Thoracic aorta (tissue), 2 donors: Measurements from ENCODE around the gene JMJD4. TPM values are rescaled to one million over a fixed set of nuclear protein-coding genes. Genes with fewer than 3 reads are reported as not detected.

Experiments
- ATAC-seq: fragments of 150-250 bp; one replicate; pipeline ENCODE4 v1.8.0; 2017; ENCODE audit warnings: low read depth; ENCODE audit not compliant: insufficient number of reproducible peaks, low FRiP score
- DNase-seq: peaks from one replicate; pipeline ENCODE4 v3.0.0-alpha.2; 2020; ENCODE audit warnings: low spot score
- H3K27ac ChIP-seq, 2 donors: fragments of 200-600 bp; sonication (generic); 1 replicate in 1 of 2; 2 replicates in 1 of 2; pipeline ENCODE4 v1.5.1; 2016; ENCODE audit warnings: mild to moderate bottlenecking in 2 of 2, moderate library complexity in 2 of 2
- H3K27me3 ChIP-seq: fragments of 200-600 bp; sonication (generic); replicated peaks from 2 replicates; pipeline ENCODE4 v1.6.0; 2016; ENCODE audit warnings: mild to moderate bottlenecking; ENCODE audit not compliant: insufficient read depth
- H3K36me3 ChIP-seq: fragments of 200-600 bp; sonication (generic); one replicate; pipeline ENCODE4 v1.5.1; 2016
- H3K4me1 ChIP-seq, 2 donors: fragments of 200-600 bp; sonication (generic); 1 replicate in 1 of 2; 2 replicates in 1 of 2; pipeline versions ENCODE4 v1.5.1 to v1.6.0; 2016; ENCODE audit warnings: low read depth in 2 of 2, mild to moderate bottlenecking in 1 of 2; ENCODE audit not compliant: control insufficient read depth in 1 of 2
- H3K4me3 ChIP-seq: fragments of 200-600 bp; sonication (generic); 2 replicates; pipeline ENCODE4 v1.5.1; 2016; ENCODE audit warnings: mild to moderate bottlenecking
- H3K9me3 ChIP-seq: fragments of 200-600 bp; sonication (generic); 2 replicates; pipeline ENCODE4 v1.5.1; 2016
- CTCF ChIP-seq: fragments of 200-600 bp; sonication (generic); IDR thresholded peaks from one replicate; pipeline ENCODE4 v1.5.1; 2019; ENCODE audit warnings: antibody characterized with exemption
- total RNA-seq, 2 donors: library from RNA; depleted of rRNA; stranded (reverse); fragments of >200 nt; gene quantifications; one replicate each; pipeline versions ENCODE4 v1.1.0 to v1.2.3, GENCODE V29; 2016

Gene JMJD4
- total RNA-seq, 2 donors from 2014 or later, result 19.4 to 24.2 TPM

- Histone ChIP-seq H3K9me3 (no peaks in the 10 kb centered on the region), H3K27me3 (no peaks in the 10 kb centered on the region), H3K4me3 (no peak overlapping the region), H3K36me3 (peaks cover 20% of the 10 kb centered on the region), H3K4me1 (peaks cover 0 to 17% of the 10 kb centered on the region in 2 donors), H3K27ac (no peak overlapping the region)
- no peak for ATAC-seq
- no peak for DNase-seq
- TF ChIP-seq CTCF, result no peak
Measured at GRCh38 chr1:227771771-227772170, 36.7 kb upstream of the JMJD4 start.

GRCh38 chr1:227771326-227771725 lies 36.2 kb upstream of the JMJD4 start:
- H3K27ac ChIP-seq, result no peak overlapping the region
- no peak for TF ChIP-seq CTCF
- no peaks in the 10 kb centered on the region for H3K9me3 ChIP-seq
- H3K4me1 ChIP-seq, result peaks cover 0 to 17% of the 10 kb centered on the region in 2 donors
- peaks cover 22% of the 10 kb centered on the region for H3K36me3 ChIP-seq
- DNase-seq, result no peak
- ATAC-seq, result no peak
- H3K4me3 ChIP-seq, result no peak overlapping the region
- H3K27me3 ChIP-seq, result no peaks in the 10 kb centered on the region

GRCh38 chr1:227770812-227771211 lies 35.7 kb upstream of the JMJD4 start:
- Histone ChIP-seq H3K4me3 (no peak overlapping the region), H3K27ac (no peak overlapping the region), H3K4me1 (peaks cover 0 to 17% of the 10 kb centered on the region in 2 donors), H3K9me3 (no peaks in the 10 kb centered on the region), H3K36me3 (peaks cover 22% of the 10 kb centered on the region), H3K27me3 (no peaks in the 10 kb centered on the region)
- DNase-seq (no peak), ATAC-seq (no peak)
- no peak for TF ChIP-seq CTCF

- no peaks in the 10 kb centered on the region for H3K27me3 ChIP-seq
- no peak overlapping the region for H3K4me3 ChIP-seq
- DNase-seq (no peak), ATAC-seq (no peak)
- no peak overlapping the region for H3K27ac ChIP-seq
- peaks cover 22% of the 10 kb centered on the region for H3K36me3 ChIP-seq
- H3K9me3 ChIP-seq, result no peaks in the 10 kb centered on the region
- TF ChIP-seq CTCF, result no peak
- H3K4me1 ChIP-seq, result peaks cover 0 to 9% of the 10 kb centered on the region in 2 donors
Measured at GRCh38 chr1:227769936-227770494, 34.9 kb upstream of the JMJD4 start.

- H3K27ac ChIP-seq, result no peak overlapping the region
- H3K4me1 ChIP-seq, result peaks cover 0 to 2% of the 10 kb centered on the region in 2 donors
- H3K36me3 ChIP-seq, result peaks cover 22% of the 10 kb centered on the region
- no peak overlapping the region for H3K4me3 ChIP-seq
- DNase-seq, result no peak
- no peak for TF ChIP-seq CTCF
- no peaks in the 10 kb centered on the region for H3K9me3 ChIP-seq
- H3K27me3 ChIP-seq, result no peaks in the 10 kb centered on the region
- no peak for ATAC-seq
Measured at GRCh38 chr1:227769047-227769935, 34.2 kb upstream of the JMJD4 start.
